OCI-LY1 (cell line): ENCODE measurements around the gene GJA5.

Source experiments
- H2AFZ ChIP-seq: fragments of 200-600 bp; sonication (generic), shearing (Covaris generic); 2 replicates; pipeline ENCODE4 v1.6.0; 2014; ENCODE audit warnings: antibody characterized with exemption, mild to moderate bottlenecking, low read length
- H3F3A ChIP-seq: fragments of 200-600 bp; sonication (generic), shearing (Covaris generic); 2 replicates; pipeline ENCODE4 v1.6.0; 2014; ENCODE audit warnings: mild to moderate bottlenecking, antibody characterized with exemption, low read length, moderate library complexity; ENCODE audit not compliant: insufficient read depth
- H3K27ac ChIP-seq: fragments of 200-600 bp; sonication (generic); 2 replicates; pipeline ENCODE4 v1.5.1; 2014; ENCODE audit warnings: low read length, mixed run types, mild to moderate bottlenecking, low read depth; ENCODE audit not compliant: poor library complexity, severe bottlenecking
- H3K27me3 ChIP-seq: fragments of 200-600 bp; sonication (generic); 2 replicates; pipeline ENCODE4 v1.6.0; 2014; ENCODE audit warnings: antibody characterized with exemption, mild to moderate bottlenecking, low read length, moderate library complexity; ENCODE audit not compliant: insufficient read depth
- H3K36me3 ChIP-seq: fragments of 200-600 bp; sonication (generic); 2 replicates; pipeline ENCODE4 v1.6.1; 2014; ENCODE audit warnings: mild to moderate bottlenecking, antibody characterized with exemption, low read length, moderate library complexity, mixed read lengths; ENCODE audit not compliant: insufficient read depth
- H3K4me1 ChIP-seq: fragments of 200-600 bp; sonication (generic); 2 replicates; pipeline ENCODE4 v1.5.1; 2014; ENCODE audit warnings: mild to moderate bottlenecking, low read length, moderate library complexity; ENCODE audit not compliant: insufficient read depth, severe bottlenecking
- H3K4me2 ChIP-seq: fragments of 200-600 bp; sonication (generic), shearing (Covaris generic); 2 replicates; pipeline ENCODE4 v1.6.1; 2014; ENCODE audit warnings: low read length
- H3K4me3 ChIP-seq: fragments of 200-600 bp; sonication (generic); 2 replicates; pipeline ENCODE4 v1.5.1; 2014; ENCODE audit warnings: low read length, low read depth, mild to moderate bottlenecking, mixed read lengths; ENCODE audit not compliant: poor library complexity, severe bottlenecking
- H3K79me2 ChIP-seq: fragments of 200-600 bp; shearing (Covaris generic); 2 replicates; pipeline ENCODE4 v1.6.1; 2016; ENCODE audit warnings: mixed run types, low read length, mixed read lengths; ENCODE audit not compliant: insufficient read depth
- H3K9ac ChIP-seq: fragments of 200-600 bp; sonication (generic), shearing (Covaris generic); 2 replicates; pipeline ENCODE4 v1.6.1; 2014; ENCODE audit warnings: mild to moderate bottlenecking, low read length, mixed read lengths
- H3K9me2 ChIP-seq: fragments of 200-600 bp; sonication (generic), shearing (Covaris generic); 2 replicates; pipeline ENCODE4 v1.6.1; 2014; ENCODE audit warnings: low read depth, mild to moderate bottlenecking, low read length, mixed read lengths
- H3K9me3 ChIP-seq: fragments of 200-600 bp; shearing (Covaris generic); 2 replicates; pipeline ENCODE4 v1.6.1; 2014; ENCODE audit warnings: low read length, mixed read lengths
- H4K20me1 ChIP-seq: fragments of 200-600 bp; sonication (generic), shearing (Covaris generic); 2 replicates; pipeline ENCODE4 v1.6.0; 2016; ENCODE audit warnings: mild to moderate bottlenecking, low read length; ENCODE audit not compliant: insufficient read depth
- EZH2 ChIP-seq: fragments of 200-600 bp; sonication (generic), shearing (Covaris generic); IDR thresholded peaks from 2 replicates; pipeline ENCODE4 v1.8.0; 2017; ENCODE audit warnings: borderline replicate concordance, mixed run types, mild to moderate bottlenecking, antibody characterized with exemption, low read length, moderate library complexity, mixed read lengths
- TF ChIP-seq, protein P1 (sequence below): fragments of 200-600 bp; sonication (generic), shearing (Covaris generic); IDR thresholded peaks from 2 replicates; pipeline ENCODE4 v1.5.1; 2017; ENCODE audit warnings: mild to moderate bottlenecking, antibody characterized with exemption, low read length, moderate library complexity, mixed read lengths

GJA5 gene

DNA sequence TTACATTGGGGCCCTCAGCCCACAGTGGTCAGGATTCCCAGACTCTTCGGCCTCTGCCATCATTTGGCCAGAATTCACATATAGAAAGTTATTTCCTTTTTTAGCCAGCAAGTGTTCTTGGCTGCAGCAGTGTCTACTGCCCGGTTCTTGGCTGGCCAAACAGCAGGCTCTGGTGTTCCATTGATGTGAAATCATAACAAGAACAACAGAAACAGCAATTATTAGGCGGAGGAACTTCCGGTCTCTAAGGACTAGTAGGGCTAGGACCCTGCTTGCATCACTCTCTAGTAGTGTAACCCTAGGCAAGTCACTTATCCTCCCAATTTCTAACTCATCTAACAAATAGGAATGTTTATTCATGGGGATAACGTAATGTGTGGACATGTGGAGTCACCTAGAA, 8.7 kb upstream of the GJA5 start:
- Histone ChIP-seq H3K36me3 (no peaks in the 10 kb centered on the region), H3K4me3 (no peak overlapping the region), H3K9me2 (no peaks in the 10 kb centered on the region), H3K27me3 (no peaks in the 10 kb centered on the region), H2AFZ (no peak overlapping the region), H3K9ac (no peak overlapping the region), H3K27ac (no peak overlapping the region), H3F3A (no peaks in the 10 kb centered on the region), H3K79me2 (no peaks in the 10 kb centered on the region), H4K20me1 (no peaks in the 10 kb centered on the region), H3K9me3 (no peaks in the 10 kb centered on the region), H3K4me1 (no peaks in the 10 kb centered on the region), H3K4me2 (no peak overlapping the region)
- no peak for TF ChIP-seq EZH2

DNA sequence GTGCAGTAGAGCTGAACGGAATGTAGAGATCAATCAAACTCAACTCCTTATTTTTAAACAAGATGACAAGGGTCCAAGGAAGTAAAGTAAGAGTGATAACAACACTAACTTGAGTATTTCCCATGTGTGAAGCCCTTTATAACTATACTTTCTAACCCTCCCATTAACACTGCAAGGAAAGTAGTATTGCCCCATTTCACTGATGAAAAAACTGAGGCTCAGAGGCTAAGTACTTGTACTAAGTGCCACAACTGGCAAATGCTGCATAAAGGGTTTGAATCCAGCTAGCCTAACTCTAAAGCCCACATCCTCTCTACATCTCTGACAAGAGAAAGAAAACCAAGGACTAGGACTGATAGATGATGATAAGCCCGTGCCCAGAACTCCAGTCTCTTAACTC, 8.2 kb upstream of the GJA5 start:
- Histone ChIP-seq H3K79me2 (no peaks in the 10 kb centered on the region), H3F3A (no peaks in the 10 kb centered on the region), H3K9ac (no peak overlapping the region), H3K27ac (no peak overlapping the region), H3K9me3 (no peaks in the 10 kb centered on the region), H3K4me3 (no peak overlapping the region), H3K9me2 (no peaks in the 10 kb centered on the region), H2AFZ (no peak overlapping the region), H3K36me3 (no peaks in the 10 kb centered on the region), H3K4me2 (no peak overlapping the region), H3K4me1 (no peaks in the 10 kb centered on the region), H3K27me3 (no peaks in the 10 kb centered on the region), H4K20me1 (no peaks in the 10 kb centered on the region)
- TF ChIP-seq, protein P1, sequence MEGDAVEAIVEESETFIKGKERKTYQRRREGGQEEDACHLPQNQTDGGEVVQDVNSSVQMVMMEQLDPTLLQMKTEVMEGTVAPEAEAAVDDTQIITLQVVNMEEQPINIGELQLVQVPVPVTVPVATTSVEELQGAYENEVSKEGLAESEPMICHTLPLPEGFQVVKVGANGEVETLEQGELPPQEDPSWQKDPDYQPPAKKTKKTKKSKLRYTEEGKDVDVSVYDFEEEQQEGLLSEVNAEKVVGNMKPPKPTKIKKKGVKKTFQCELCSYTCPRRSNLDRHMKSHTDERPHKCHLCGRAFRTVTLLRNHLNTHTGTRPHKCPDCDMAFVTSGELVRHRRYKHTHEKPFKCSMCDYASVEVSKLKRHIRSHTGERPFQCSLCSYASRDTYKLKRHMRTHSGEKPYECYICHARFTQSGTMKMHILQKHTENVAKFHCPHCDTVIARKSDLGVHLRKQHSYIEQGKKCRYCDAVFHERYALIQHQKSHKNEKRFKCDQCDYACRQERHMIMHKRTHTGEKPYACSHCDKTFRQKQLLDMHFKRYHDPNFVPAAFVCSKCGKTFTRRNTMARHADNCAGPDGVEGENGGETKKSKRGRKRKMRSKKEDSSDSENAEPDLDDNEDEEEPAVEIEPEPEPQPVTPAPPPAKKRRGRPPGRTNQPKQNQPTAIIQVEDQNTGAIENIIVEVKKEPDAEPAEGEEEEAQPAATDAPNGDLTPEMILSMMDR = no peak
- no peak for TF ChIP-seq EZH2

DNA sequence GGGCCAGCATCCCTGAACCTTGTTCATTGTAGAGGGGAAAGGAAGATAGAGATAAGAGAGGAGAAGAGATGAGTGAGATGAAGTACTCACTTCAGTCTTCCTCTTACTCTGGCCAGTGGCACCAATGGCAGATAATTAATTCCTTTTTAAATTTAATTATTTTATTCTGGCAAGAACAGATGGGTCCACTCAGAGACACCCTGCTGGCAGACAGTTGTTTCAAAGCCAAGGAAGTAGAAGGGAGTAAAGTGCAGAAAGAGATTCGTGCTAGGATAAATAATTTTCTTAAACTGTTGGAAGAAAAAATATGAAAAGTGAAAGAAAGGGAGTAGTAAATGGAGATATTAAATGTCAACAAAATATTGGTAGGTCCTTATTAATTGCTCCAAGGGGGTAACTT, 7.7 kb upstream of the GJA5 start:
- H3K27ac ChIP-seq = no peak overlapping the region
- H2AFZ ChIP-seq = no peak overlapping the region
- no peaks in the 10 kb centered on the region for H4K20me1 ChIP-seq
- no peaks in the 10 kb centered on the region for H3K9me2 ChIP-seq
- no peaks in the 10 kb centered on the region for H3K79me2 ChIP-seq
- H3K36me3 ChIP-seq = no peaks in the 10 kb centered on the region
- H3F3A ChIP-seq = no peaks in the 10 kb centered on the region
- no peak overlapping the region for H3K4me3 ChIP-seq
- H3K4me1 ChIP-seq = no peaks in the 10 kb centered on the region
- no peaks in the 10 kb centered on the region for H3K9me3 ChIP-seq
- H3K27me3 ChIP-seq = no peaks in the 10 kb centered on the region
- TF ChIP-seq EZH2 = no peak
- TF ChIP-seq, protein P1 = no peak
- no peak overlapping the region for H3K9ac ChIP-seq
- no peak overlapping the region for H3K4me2 ChIP-seq

DNA sequence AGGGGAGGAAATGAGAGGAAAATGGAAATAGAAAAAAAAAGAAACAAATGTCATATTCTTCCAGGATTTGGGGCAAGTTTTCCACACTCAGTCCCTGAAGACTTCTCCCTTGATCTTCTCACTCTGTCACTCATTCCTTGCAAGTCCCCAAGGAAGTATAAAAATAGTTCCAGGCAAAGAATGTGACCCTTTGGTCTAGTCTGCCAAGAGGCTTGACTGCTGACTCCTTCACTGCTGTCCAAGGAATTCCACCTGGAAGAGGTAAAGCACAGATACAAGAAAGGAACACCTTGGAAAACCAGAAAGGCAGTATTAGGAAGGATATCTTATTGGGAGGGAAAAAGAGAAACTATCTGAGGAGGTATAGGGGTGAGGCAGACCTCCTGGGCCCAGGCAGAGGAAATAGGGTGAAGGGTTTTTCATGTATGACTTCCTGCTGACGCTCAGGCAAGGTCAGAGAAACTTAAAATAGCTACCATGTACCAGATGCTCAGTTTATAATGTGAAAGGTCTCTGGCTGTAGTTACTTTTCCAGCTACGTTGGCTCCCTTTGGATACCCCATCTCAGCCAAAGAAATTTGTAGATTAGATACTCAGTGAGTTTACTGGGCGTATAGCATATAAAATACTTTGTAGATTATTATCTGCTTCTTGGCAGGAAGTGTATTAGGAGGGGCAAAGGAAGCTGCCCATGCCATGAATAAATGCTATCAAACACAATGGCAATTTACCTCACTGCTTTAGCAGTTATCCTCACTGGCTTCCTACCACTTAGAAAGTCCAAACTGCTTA, 2.0 kb upstream of the GJA5 start:
- no peaks in the 10 kb centered on the region for H3K9me3 ChIP-seq
- no peak overlapping the region for H2AFZ ChIP-seq
- no peak overlapping the region for H3K9ac ChIP-seq
- no peak overlapping the region for H3K4me3 ChIP-seq
- no peak overlapping the region for H3K27ac ChIP-seq
- no peaks in the 10 kb centered on the region for H4K20me1 ChIP-seq
- TF ChIP-seq, protein P1 = no peak
- no peak for TF ChIP-seq EZH2
- no peaks in the 10 kb centered on the region for H3K4me1 ChIP-seq
- no peaks in the 10 kb centered on the region for H3K36me3 ChIP-seq
- no peaks in the 10 kb centered on the region for H3K27me3 ChIP-seq
- no peak overlapping the region for H3K4me2 ChIP-seq
- no peaks in the 10 kb centered on the region for H3K9me2 ChIP-seq
- no peaks in the 10 kb centered on the region for H3K79me2 ChIP-seq
- H3F3A ChIP-seq = no peaks in the 10 kb centered on the region
